PC-9 (cell line): Measurements from ENCODE around the gene CALN1. TPM values are rescaled to one million over a fixed set of nuclear protein-coding genes. Genes with fewer than 3 reads are reported as not detected.

Source experiments
- BruUV-seq: library from RNA; stranded (reverse); fragments of 400-500 nt; replicated peaks from 2 replicates; lab custom pipeline; 2021; lab: Mats Ljungman, UMichigan
- CTCF ChIA-PET: fragments of 300-600 bp; sonication (Branson Sonifier 250); formaldehyde crosslinking; loops from one replicate; lab custom pipeline; 2022; ENCODE audit warnings: antibody characterized with exemption; lab: Charles Lee
- POLR2A ChIA-PET: fragments of 300-600 bp; sonication (Branson Sonifier 250); formaldehyde crosslinking; loops from one replicate; lab custom pipeline; 2022; ENCODE audit warnings: antibody characterized with exemption; ENCODE audit not compliant: unreplicated experiment; lab: Charles Lee
- DNase-seq, 2 experiments: peaks; one replicate each; pipeline versions ENCODE4 v3.0.0 to v3.0.0-alpha.2; 2015 to 2022; ENCODE audit warnings: mixed read lengths in 1 of 2
- H2AFZ ChIP-seq: fragments of 200-600 bp; sonication (generic); 2 replicates; pipeline ENCODE4 v1.8.1; 2017; ENCODE audit warnings: antibody characterized with exemption
- H3F3A ChIP-seq: fragments of 200-600 bp; sonication (generic); 2 replicates; pipeline ENCODE4 v1.8.1; 2017; ENCODE audit warnings: antibody characterized with exemption, mild to moderate bottlenecking, low read depth; ENCODE audit not compliant: insufficient read depth
- H3K27ac ChIP-seq: fragments of 200-600 bp; sonication (generic); 2 replicates; pipeline ENCODE4 v1.6.1; 2016; ENCODE audit warnings: mixed run types
- H3K27me3 ChIP-seq: fragments of 200-600 bp; sonication (generic); 2 replicates; pipeline ENCODE4 v1.6.1; 2016; ENCODE audit warnings: low read depth, mixed run types; ENCODE audit not compliant: insufficient read depth
- H3K36me3 ChIP-seq: fragments of 200-600 bp; sonication (generic); 2 replicates; pipeline ENCODE4 v1.6.1; 2016; ENCODE audit warnings: low read depth, mixed run types
- H3K4me1 ChIP-seq: fragments of 200-600 bp; sonication (generic); replicated peaks from 2 replicates; pipeline ENCODE4 v1.6.1; 2016; ENCODE audit warnings: mixed run types; ENCODE audit not compliant: insufficient read depth
- H3K4me2 ChIP-seq: fragments of 200-600 bp; sonication (generic); 2 replicates; pipeline ENCODE4 v1.6.1; 2017; ENCODE audit warnings: mixed run types
- H3K4me3 ChIP-seq: fragments of 200-600 bp; sonication (generic); 2 replicates; pipeline ENCODE4 v1.6.1; 2016; ENCODE audit warnings: mixed run types
- H3K79me2 ChIP-seq: fragments of 200-600 bp; sonication (generic); 2 replicates; pipeline ENCODE4 v1.6.1; 2017; ENCODE audit warnings: low read depth, mixed run types
- H3K9me2 ChIP-seq: fragments of 200-600 bp; sonication (generic); 2 replicates; pipeline ENCODE4 v1.8.1; 2017; ENCODE audit warnings: mild to moderate bottlenecking; ENCODE audit not compliant: insufficient read depth
- H3K9me3 ChIP-seq: fragments of 200-600 bp; sonication (generic); 2 replicates; pipeline ENCODE4 v1.8.1; 2016; ENCODE audit warnings: low read depth; ENCODE audit not compliant: insufficient read depth
- H4K20me1 ChIP-seq: fragments of 200-600 bp; sonication (generic); 2 replicates; pipeline ENCODE4 v1.8.1; 2017; ENCODE audit not compliant: insufficient read depth
- CTCF ChIP-seq: fragments of 200-600 bp; sonication (generic); conservative IDR thresholded peaks from 2 replicates; pipeline ENCODE4 v1.6.1; 2017; ENCODE audit warnings: mixed run types, antibody characterized with exemption, mild to moderate bottlenecking, moderate library complexity
- EZH2 ChIP-seq: fragments of 200-600 bp; sonication (generic); IDR thresholded peaks from 2 replicates; pipeline ENCODE4 v1.8.0; 2017; ENCODE audit warnings: antibody characterized with exemption, low read depth
- intact Hi-C: fragments of 100-400 bp; cut with micrococcal nuclease; formaldehyde crosslinking; loops from one replicate; pipeline ENCODE4 v1.10.0; 2022; ENCODE audit not compliant: unreplicated experiment
- total RNA-seq: library from RNA; stranded (reverse); gene quantifications from 2 replicates; pipeline ENCODE4 v1.2.3, GENCODE V29; 2021

CALN1 gene
- total RNA-seq, 1 experiment from 2014 or later, result not detected

- BruUV-seq, result no TSS peak
- Histone ChIP-seq H4K20me1 (no peaks in the 10 kb centered on the region), H3K9me2 (no peaks in the 10 kb centered on the region), H3F3A (no peaks in the 10 kb centered on the region), H3K9me3 (no peaks in the 10 kb centered on the region), H3K4me3 (no peak overlapping the region), H3K79me2 (no peaks in the 10 kb centered on the region), H3K4me1 (no peaks in the 10 kb centered on the region), H3K27ac (no peak overlapping the region), H3K27me3 (peaks cover 26% of the 10 kb centered on the region), H3K4me2 (no peak overlapping the region), H2AFZ (no peak overlapping the region), H3K36me3 (no peaks in the 10 kb centered on the region)
- DNase-seq, result no peak
- ChIA-PET CTCF (no interaction called here), POLR2A (no interaction called here)
- TF ChIP-seq CTCF (no peak), EZH2 (no peak)
- intact Hi-C loops, result no loop called here
These were observed 391.8 kb downstream of the CALN1 start for GRCh38 chr7:72020311-72020710.

- H3K9me3 ChIP-seq, result no peaks in the 10 kb centered on the region
- no peak overlapping the region for H3K4me3 ChIP-seq
- intact Hi-C loops, result no loop called here
- no TSS peak for BruUV-seq
- H3K36me3 ChIP-seq, result no peaks in the 10 kb centered on the region
- H3K27me3 ChIP-seq, result peaks cover 25% of the 10 kb centered on the region
- DNase-seq, result no peak
- H3K4me2 ChIP-seq, result no peak overlapping the region
- no peak overlapping the region for H3K27ac ChIP-seq
- ChIA-PET CTCF (no interaction called here), POLR2A (no interaction called here)
- no peaks in the 10 kb centered on the region for H4K20me1 ChIP-seq
- H3F3A ChIP-seq, result no peaks in the 10 kb centered on the region
- H3K9me2 ChIP-seq, result no peaks in the 10 kb centered on the region
- H3K4me1 ChIP-seq, result no peaks in the 10 kb centered on the region
- H2AFZ ChIP-seq, result no peak overlapping the region
- no peak for TF ChIP-seq EZH2
- TF ChIP-seq CTCF, result no peak
- no peaks in the 10 kb centered on the region for H3K79me2 ChIP-seq
These were observed 392.7 kb downstream of the CALN1 start for GRCh38 chr7:72019436-72019835.

DNA sequence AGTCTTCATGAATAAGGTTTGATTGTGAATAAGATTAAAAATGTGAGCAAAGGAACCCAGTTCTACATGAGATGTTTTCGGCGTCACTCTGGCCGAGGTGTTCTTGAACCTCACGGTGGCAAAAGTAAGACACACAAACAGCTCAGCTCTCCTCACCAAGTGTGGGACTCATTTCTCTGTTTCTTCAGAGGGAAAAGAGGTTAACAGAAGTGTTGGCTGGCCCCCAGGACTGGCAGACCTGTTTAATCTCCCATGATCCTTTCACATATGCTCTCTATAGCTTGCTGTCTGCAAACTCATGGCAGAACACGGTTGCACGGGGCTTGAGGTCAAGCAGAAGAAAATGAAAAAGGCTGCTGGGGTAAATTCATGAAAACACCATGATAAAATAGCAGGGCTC lies 394.4 kb downstream of the CALN1 start:
- no peaks in the 10 kb centered on the region for H3K9me2 ChIP-seq
- no peak overlapping the region for H2AFZ ChIP-seq
- TF ChIP-seq EZH2, result no peak
- no peak for TF ChIP-seq CTCF
- DNase-seq, result no peak
- H3K9me3 ChIP-seq, result no peaks in the 10 kb centered on the region
- no peaks in the 10 kb centered on the region for H4K20me1 ChIP-seq
- H3K27ac ChIP-seq, result no peak overlapping the region
- H3K36me3 ChIP-seq, result no peaks in the 10 kb centered on the region
- intact Hi-C loops, result no loop called here
- H3K27me3 ChIP-seq, result peaks cover 12% of the 10 kb centered on the region
- H3K79me2 ChIP-seq, result no peaks in the 10 kb centered on the region
- no peak overlapping the region for H3K4me3 ChIP-seq
- no peaks in the 10 kb centered on the region for H3F3A ChIP-seq
- BruUV-seq, result no TSS peak
- no peak overlapping the region for H3K4me2 ChIP-seq
- ChIA-PET CTCF (no interaction called here), POLR2A (no interaction called here)
- no peaks in the 10 kb centered on the region for H3K4me1 ChIP-seq
